ENCODE data around the gene IL25. TPM values are rescaled to one million over a fixed set of nuclear protein-coding genes. Genes with fewer than 3 reads are reported as not detected.

Gene IL25
- polyA plus RNA-seq, 1 experiment, result not detected

GRCh38 chr14:23377573-23378563 lies 5.3 kb downstream of the IL25 start:
- no peak for DNase-seq (ENCODE audit: low read depth)
- Histone ChIP-seq H3K27me3 (ENCODE audit: control insufficient read depth, insufficient read depth, low read length) (peaks cover 9% of the 10 kb centered on the region), H3K4me3 (ENCODE audit: low read depth, low read length) (no peak overlapping the region), H3K36me3 (ENCODE audit: control insufficient read depth, insufficient read depth, low read length) (no peaks in the 10 kb centered on the region)
- CTCF ChIA-PET, result interaction anchor here (0.9 to 8.1 kb wide), 7 partner anchors 9 to 56 kb away, joined by 3 to 132 read pairs (median 15); no protein-coding TSS in a partner anchor
- TF ChIP-seq CTCF (IDR thresholded peaks at IDR 0.05; ENCODE audit: insufficient read depth, low read depth, low read length), result no peak
- POLR2A ChIA-PET, result no interaction called here

- ChIA-PET CTCF (interaction anchor here (1.0 to 8.1 kb wide), 12 partner anchors 8 to 114 kb away, joined by 3 to 132 read pairs (median 13); partner anchors contain the start of gene SLC22A17), POLR2A (no interaction called here)
- H3K4me3 ChIP-seq (ENCODE audit: low read depth, low read length), result no peak overlapping the region
- H3K36me3 ChIP-seq (ENCODE audit: control insufficient read depth, insufficient read depth, low read length), result no peaks in the 10 kb centered on the region
- DNase-seq (ENCODE audit: low read depth), result no peak
- H3K27me3 ChIP-seq (ENCODE audit: control insufficient read depth, insufficient read depth, low read length), result peaks cover 9% of the 10 kb centered on the region
- TF ChIP-seq CTCF (IDR thresholded peaks at IDR 0.05; ENCODE audit: insufficient read depth, low read depth, low read length), result no peak
These were observed 6.1 kb downstream of the IL25 start for GRCh38 chr14:23378612-23379220.

- POLR2A ChIA-PET, result interaction anchor here (0.6 kb wide), 1 partner anchor 27 kb away, joined by 3 read pairs; the partner anchor contains the start of gene SLC22A17
- Histone ChIP-seq H3K4me3 (ENCODE audit: low read depth, low read length) (no peak overlapping the region), H3K27me3 (ENCODE audit: control insufficient read depth, insufficient read depth, low read length) (peaks cover 9% of the 10 kb centered on the region), H3K36me3 (ENCODE audit: control insufficient read depth, insufficient read depth, low read length) (no peaks in the 10 kb centered on the region)
- no peak for DNase-seq (ENCODE audit: low read depth)
- CTCF ChIA-PET, result interaction anchor here (0.6 to 8.1 kb wide), 33 partner anchors 9 to 189 kb away, joined by 3 to 132 read pairs (median 5); partner anchors contain the start of genes EFS, PABPN1 and SLC22A17
- peak; percentile 94 for TF ChIP-seq CTCF (IDR thresholded peaks at IDR 0.05; ENCODE audit: insufficient read depth, low read depth, low read length)
These were observed 7.0 kb downstream of the IL25 start for GRCh38 chr14:23379366-23380196.

DNA sequence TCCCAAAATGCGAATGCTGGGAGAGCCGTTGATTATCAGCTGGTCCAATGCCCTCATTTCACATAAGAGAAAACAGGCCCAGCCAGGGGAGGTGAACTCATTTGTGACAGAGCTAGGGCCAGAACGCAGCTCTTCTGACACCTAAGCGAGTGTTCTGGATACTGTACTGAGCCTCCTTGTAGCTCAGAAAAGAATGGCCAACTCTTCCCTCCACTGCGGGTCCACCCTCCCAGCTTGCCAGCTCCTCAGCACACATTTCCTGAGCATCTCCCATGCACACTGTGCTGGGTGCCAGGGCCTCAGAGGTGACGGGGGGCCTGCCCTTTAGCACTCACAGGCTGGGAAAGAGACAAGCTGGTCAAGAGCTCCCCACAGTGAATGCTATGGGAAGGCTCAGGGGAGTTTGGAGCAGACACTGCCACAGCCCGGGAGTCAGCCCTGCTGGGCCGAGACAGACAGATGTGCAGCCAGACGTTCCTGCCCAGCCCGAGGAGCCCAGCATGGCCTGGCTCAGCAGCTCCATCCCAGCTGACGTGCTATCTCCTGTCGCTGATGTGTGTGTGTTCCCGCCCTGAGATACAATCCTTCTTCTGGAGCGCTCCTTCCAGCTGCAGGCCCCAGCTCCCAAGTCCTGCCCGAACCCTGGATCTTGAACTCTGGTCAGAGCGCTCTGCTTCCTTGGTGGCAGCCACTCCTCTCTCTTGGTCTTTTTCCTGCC lies 7.7 kb downstream of the IL25 start:
- TF ChIP-seq CTCF (IDR thresholded peaks at IDR 0.05; ENCODE audit: insufficient read depth, low read depth, low read length), result no peak
- Histone ChIP-seq H3K4me3 (ENCODE audit: low read depth, low read length) (no peak overlapping the region), H3K36me3 (ENCODE audit: control insufficient read depth, insufficient read depth, low read length) (no peaks in the 10 kb centered on the region), H3K27me3 (ENCODE audit: control insufficient read depth, insufficient read depth, low read length) (peaks cover 9% of the 10 kb centered on the region)
- ChIA-PET POLR2A (interaction anchor here (0.6 kb wide), 1 partner anchor 28 kb away, joined by 3 read pairs; the partner anchor contains the start of gene SLC22A17), CTCF (interaction anchor here (0.7 to 8.1 kb wide), 31 partner anchors 8 to 190 kb away, joined by 3 to 132 read pairs (median 5); partner anchors contain the start of genes EFS, PABPN1 and SLC22A17)
- DNase-seq (ENCODE audit: low read depth), result no peak

All from BJ (cell line).